GM23338 (cell line): Measurements from ENCODE around the gene ARF1.

Experiments used
- CTCF ChIP-seq, 2 experiments: fragments of 200-600 bp in 1 of 2; sonication (generic) in 1 of 2; conservative IDR thresholded peaks; 2 replicates each; pipeline versions ENCODE4 v1.5.1 to v1.6.1; 2016 to 2017; ENCODE audit warnings: antibody characterized with exemption in 2 of 2, low read depth in 2 of 2, mild to moderate bottlenecking in 2 of 2, moderate library complexity in 1 of 2
- EZH2 ChIP-seq: fragments of 200-600 bp; sonication (generic); IDR thresholded peaks from one replicate; pipeline ENCODE4 v1.8.0; 2017; ENCODE audit warnings: antibody characterized with exemption, mild to moderate bottlenecking, low read depth; ENCODE audit not compliant: unreplicated experiment
- POLR2AphosphoS5 ChIP-seq: IDR thresholded peaks from 2 replicates; pipeline ENCODE4 v1.6.1; 2016; ENCODE audit warnings: antibody characterized with exemption, low read depth

- TF ChIP-seq CTCF (conservative IDR thresholded peaks at IDR 0.05; ENCODE audit: low read depth in 2 of 2) (no peak), POLR2AphosphoS5 (no peak), EZH2 (no peak)
Measured at GRCh38 chr1:228085287-228085951, 2.9 kb downstream of the ARF1 start.
